Measurements from ENCODE around the gene NPHS1. TPM values are rescaled to one million over a fixed set of nuclear protein-coding genes. Genes with fewer than 3 reads are reported as not detected.

The NPHS1 gene
- total RNA-seq, 1 experiment from 2014 or later = not detected

DNA sequence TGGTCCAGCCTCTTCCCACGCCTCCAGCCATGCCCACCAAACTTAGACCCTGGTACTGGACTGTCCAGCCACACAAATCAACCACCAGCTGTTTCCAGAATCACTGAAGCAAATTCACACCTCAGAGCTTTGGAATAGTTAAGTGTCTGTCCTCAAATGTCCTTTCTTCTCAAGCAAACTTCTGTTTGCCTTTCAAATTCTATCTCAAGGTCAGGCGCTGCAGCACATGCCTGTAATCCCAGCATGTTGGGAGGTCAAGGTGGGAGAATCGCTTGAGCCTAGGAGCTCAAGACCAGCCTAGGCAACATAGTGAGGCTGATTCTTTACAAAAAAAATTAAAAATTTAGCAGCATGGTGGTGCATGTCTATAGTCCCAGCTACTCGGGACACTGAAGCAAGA is 20.2 kb downstream of the NPHS1 start:
- Histone ChIP-seq H3K4me3 (ENCODE audit: low read length) (no peak overlapping the region), H3F3A (ENCODE audit: low read length, unreplicated experiment) (no peaks in the 10 kb centered on the region), H4K20me1 (ENCODE audit: low read length) (no peaks in the 10 kb centered on the region), H2AFZ (ENCODE audit: low read length) (no peak overlapping the region), H3K27me3 (ENCODE audit: low read length) (peaks cover 39% of the 10 kb centered on the region), H3K4me2 (ENCODE audit: low read length) (no peak overlapping the region), H3K9me3 (ENCODE audit: low read length) (no peaks in the 10 kb centered on the region), H3K9me2 (replicated peaks; ENCODE audit: low read length) (no peaks in the 10 kb centered on the region), H3K36me3 (ENCODE audit: low read depth, low read length) (no peaks in the 10 kb centered on the region), H3K9ac (ENCODE audit: low read length) (no peak overlapping the region), H3K4me1 (ENCODE audit: insufficient read depth, low read length) (no peaks in the 10 kb centered on the region), H3K79me2 (ENCODE audit: low read length) (no peaks in the 10 kb centered on the region), H3K27ac (ENCODE audit: low read length) (no peak overlapping the region)
- POLR2A ChIA-PET (ENCODE audit: unreplicated experiment) = no interaction called here
- CTCF ChIA-PET = no interaction called here
- BruUV-seq (replicated peaks) = no TSS peak
- intact Hi-C loops (cut with micrococcal nuclease) = no loop called here
- ATAC-seq (no peak), DNase-seq (no peak)
- TF ChIP-seq EZH2phosphoT487 (IDR thresholded peaks at IDR 0.05; ENCODE audit: borderline replicate concordance, low read length) = no peak
- no peak for TF ChIP-seq EZH2 (IDR thresholded peaks at IDR 0.05; ENCODE audit: low read length, unreplicated experiment)
- no peak for TF ChIP-seq CTCF (conservative IDR thresholded peaks at IDR 0.05; ENCODE audit: low read depth, low read length)

- TF ChIP-seq EZH2phosphoT487 (IDR thresholded peaks at IDR 0.05; ENCODE audit: borderline replicate concordance, low read length) = no peak
- DNase-seq = no peak
- H4K20me1 ChIP-seq (ENCODE audit: low read length) = no peaks in the 10 kb centered on the region
- CTCF ChIA-PET = no interaction called here
- H3K36me3 ChIP-seq (ENCODE audit: low read depth, low read length) = no peaks in the 10 kb centered on the region
- no peak for ATAC-seq
- H3F3A ChIP-seq (ENCODE audit: low read length, unreplicated experiment) = no peaks in the 10 kb centered on the region
- intact Hi-C loops (cut with micrococcal nuclease) = no loop called here
- no peak overlapping the region for H3K4me2 ChIP-seq (ENCODE audit: low read length)
- POLR2A ChIA-PET (ENCODE audit: unreplicated experiment) = no interaction called here
- no peak overlapping the region for H3K9ac ChIP-seq (ENCODE audit: low read length)
- no peaks in the 10 kb centered on the region for H3K9me3 ChIP-seq (ENCODE audit: low read length)
- no peaks in the 10 kb centered on the region for H3K4me1 ChIP-seq (ENCODE audit: insufficient read depth, low read length)
- H3K9me2 ChIP-seq (replicated peaks; ENCODE audit: low read length) = no peaks in the 10 kb centered on the region
- no peak overlapping the region for H3K4me3 ChIP-seq (ENCODE audit: low read length)
- H2AFZ ChIP-seq (ENCODE audit: low read length) = no peak overlapping the region
- no peak overlapping the region for H3K27ac ChIP-seq (ENCODE audit: low read length)
- BruUV-seq (replicated peaks) = no TSS peak
- H3K79me2 ChIP-seq (ENCODE audit: low read length) = no peaks in the 10 kb centered on the region
- peaks cover 35% of the 10 kb centered on the region for H3K27me3 ChIP-seq (ENCODE audit: low read length)
Measured at GRCh38 chr19:35830986-35831385, 21.3 kb downstream of the NPHS1 start.

DNA sequence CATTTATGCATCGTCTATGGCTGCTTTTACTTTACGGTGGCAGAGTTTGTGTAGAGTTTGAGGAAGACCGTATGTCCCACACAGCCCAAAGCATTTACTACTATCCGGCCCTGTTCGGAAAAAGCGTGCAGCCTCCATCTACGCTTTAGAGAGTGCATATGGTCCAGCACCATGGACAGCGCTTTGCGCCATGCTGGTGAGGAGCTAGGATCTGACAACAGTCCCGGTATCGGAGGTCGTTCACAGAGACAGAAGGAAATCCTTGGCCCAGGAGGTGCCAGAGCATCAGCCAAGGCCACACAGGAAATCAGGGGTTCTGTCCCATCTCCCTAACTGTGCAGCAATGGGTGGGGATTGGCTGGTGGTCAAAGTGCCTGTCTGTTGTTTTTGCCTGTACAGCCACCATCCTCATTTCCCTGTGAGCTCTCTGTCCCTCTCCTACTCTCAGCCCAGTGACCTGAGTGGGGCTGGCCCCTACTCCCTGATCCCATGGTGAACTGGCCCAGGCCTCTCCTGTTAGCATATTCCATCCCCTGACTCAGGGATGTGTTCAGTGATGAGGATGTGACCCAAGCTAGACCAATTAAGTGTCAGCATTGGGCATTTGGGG is 23.5 kb downstream of the NPHS1 start:
- Histone ChIP-seq H3K4me2 (ENCODE audit: low read length) (no peak overlapping the region), H3K79me2 (ENCODE audit: low read length) (no peaks in the 10 kb centered on the region), H2AFZ (ENCODE audit: low read length) (no peak overlapping the region), H3F3A (ENCODE audit: low read length, unreplicated experiment) (no peaks in the 10 kb centered on the region), H3K27ac (ENCODE audit: low read length) (no peak overlapping the region), H3K27me3 (ENCODE audit: low read length) (peaks cover 27% of the 10 kb centered on the region), H3K9ac (ENCODE audit: low read length) (no peak overlapping the region), H3K4me1 (ENCODE audit: insufficient read depth, low read length) (no peaks in the 10 kb centered on the region), H4K20me1 (ENCODE audit: low read length) (no peaks in the 10 kb centered on the region), H3K9me2 (replicated peaks; ENCODE audit: low read length) (no peaks in the 10 kb centered on the region), H3K4me3 (ENCODE audit: low read length) (no peak overlapping the region), H3K9me3 (ENCODE audit: low read length) (no peaks in the 10 kb centered on the region), H3K36me3 (ENCODE audit: low read depth, low read length) (no peaks in the 10 kb centered on the region)
- TF ChIP-seq EZH2 (IDR thresholded peaks at IDR 0.05; ENCODE audit: low read length, unreplicated experiment) (no peak), EZH2phosphoT487 (IDR thresholded peaks at IDR 0.05; ENCODE audit: borderline replicate concordance, low read length) (no peak), CTCF (conservative IDR thresholded peaks at IDR 0.05; ENCODE audit: low read depth, low read length) (no peak)
- CTCF ChIA-PET = interaction anchor here (0.6 to 1.0 kb wide), 2 partner anchors 39 to 53 kb away, joined by 3 read pairs; partner anchors contain the start of gene APLP1
- DNase-seq = peak; percentile 61
- BruUV-seq (replicated peaks) = no TSS peak
- POLR2A ChIA-PET (ENCODE audit: unreplicated experiment) = no interaction called here
- ATAC-seq = peak; percentile 51; the same call in 1 of the 2 replicates
- intact Hi-C loops (cut with micrococcal nuclease) = loop anchor here (10.0 kb wide), 1 partner anchor 134 kb away; no protein-coding TSS in a partner anchor

Data from PC-3 (cell line).